Measurements from ENCODE around the gene EPM2AIP1.

DNA sequence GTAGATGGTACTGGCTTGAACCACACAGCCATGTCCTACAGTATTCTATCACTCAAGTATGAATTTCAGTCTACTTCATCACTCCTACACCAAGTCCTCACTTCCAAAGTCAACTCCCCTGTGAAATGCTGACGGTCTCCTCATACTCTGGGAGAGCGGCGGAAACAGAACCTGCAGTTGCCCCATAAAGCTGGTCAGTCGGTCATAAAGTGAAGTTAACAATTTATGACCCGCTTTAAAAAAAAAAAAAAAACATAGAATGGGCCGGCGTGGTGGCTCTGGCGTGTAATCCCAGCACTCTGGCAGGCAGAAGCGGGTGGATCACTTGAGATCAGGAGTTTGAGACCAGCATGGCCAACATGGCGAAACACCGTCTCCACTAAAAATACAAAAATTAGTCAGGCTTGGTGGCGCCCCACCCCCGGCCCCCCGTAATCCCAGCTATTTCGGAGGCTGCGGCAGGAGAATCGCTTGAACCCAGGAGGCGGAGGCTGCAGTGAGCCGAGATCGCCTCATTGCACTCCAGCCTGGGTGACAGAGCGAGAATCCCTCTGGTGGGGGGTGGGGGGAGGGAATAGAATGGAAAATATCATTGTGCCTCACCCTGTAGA lies 50.2 kb downstream of the EPM2AIP1 start:
- TF ChIP-seq POLR2A (IDR thresholded peaks at IDR 0.05) (no peak), CTCF (IDR thresholded peaks at IDR 0.05) (no peak)
